HepG2 (cell line): Measurements from ENCODE around the gene GNA12. TPM values are rescaled to one million over a fixed set of nuclear protein-coding genes. Genes with fewer than 3 reads are reported as not detected.

Experiments used
- ASH2L ChIP-seq: fragments of 300-600, 200-600 bp; sonication (generic); IDR thresholded peaks from 2 replicates; pipeline ENCODE4 v1.7.0; 2017; ENCODE audit warnings: low read depth, mild to moderate bottlenecking, moderate library complexity, mixed read lengths, low read length; ENCODE audit not compliant: insufficient read length
- ATAD3A ChIP-seq: sonication (generic); formaldehyde crosslinking; IDR thresholded peaks from 2 replicates; pipeline ENCODE4 v1.4.0; 2020; ENCODE audit warnings: missing genetic modification reagents
- ETV6 ChIP-seq: sonication (generic); formaldehyde crosslinking; conservative IDR thresholded peaks from 2 replicates; pipeline ENCODE4 v1.4.0; 2020; ENCODE audit warnings: missing genetic modification reagents
- FOXC1 ChIP-seq: sonication (generic); formaldehyde crosslinking; IDR thresholded peaks from 2 replicates; pipeline ENCODE4 v1.8.0; 2022; ENCODE audit warnings: mild to moderate bottlenecking, missing genetic modification reagents, borderline replicate concordance
- GATAD1 ChIP-seq: IDR thresholded peaks from 2 replicates; pipeline ENCODE4 v1.6.1; 2016; ENCODE audit warnings: missing genetic modification reagents, missing compliant biosample characterization
- GLI4 ChIP-seq: sonication (generic); formaldehyde crosslinking; IDR thresholded peaks from 2 replicates; pipeline ENCODE4 v1.5.1; 2020; ENCODE audit warnings: missing genetic modification reagents, mild to moderate bottlenecking, moderate library complexity, borderline replicate concordance
- HOXD1 ChIP-seq: sonication (generic); formaldehyde crosslinking; IDR thresholded peaks from 2 replicates; pipeline ENCODE4 v1.5.0; 2020; ENCODE audit warnings: missing genetic modification reagents
- IKZF4 ChIP-seq: sonication (generic); formaldehyde crosslinking; IDR thresholded peaks from 2 replicates; pipeline ENCODE4 v1.5.1; 2020; ENCODE audit warnings: borderline replicate concordance, mild to moderate bottlenecking, low read depth, missing genetic modification reagents; ENCODE audit errors: not compliant biosample characterization
- MAZ ChIP-seq, 2 experiments: sonication (generic) in 1 of 2; formaldehyde crosslinking in 1 of 2; IDR thresholded peaks; 2 replicates each; pipeline versions ENCODE4 v1.5.0 to v1.6.1; 2012 to 2020; ENCODE audit warnings: low read depth in 2 of 2, mild to moderate bottlenecking in 2 of 2, borderline replicate concordance in 1 of 2, improper control_type of control experiment in 1 of 2, low read length in 1 of 2, missing genetic modification reagents in 1 of 2, moderate library complexity in 1 of 2
- NKX3-1 ChIP-seq: sonication (generic); formaldehyde crosslinking; IDR thresholded peaks from 2 replicates; pipeline ENCODE4 v1.5.0; 2020; ENCODE audit warnings: missing genetic modification reagents
- PRDM15 ChIP-seq: sonication (generic); formaldehyde crosslinking; IDR thresholded peaks from 2 replicates; pipeline ENCODE4 v1.4.0; 2020; ENCODE audit warnings: missing genetic modification reagents
- TOPORS ChIP-seq: sonication (generic); formaldehyde crosslinking; IDR thresholded peaks from 2 replicates; pipeline ENCODE4 v1.8.0; 2023; ENCODE audit warnings: mild to moderate bottlenecking, missing genetic modification reagents
- ZEB1 ChIP-seq: IDR thresholded peaks from 2 replicates; pipeline ENCODE4 v1.6.1; 2012; ENCODE audit warnings: mild to moderate bottlenecking, low read depth, inconsistent platforms; ENCODE audit not compliant: insufficient replicate concordance
- ZFP36L2 ChIP-seq: sonication (generic); formaldehyde crosslinking; IDR thresholded peaks from 2 replicates; pipeline ENCODE4 v1.4.0; 2020; ENCODE audit warnings: missing genetic modification reagents
- ZNF12 ChIP-seq: sonication (generic); formaldehyde crosslinking; IDR thresholded peaks from 2 replicates; pipeline ENCODE4 v1.5.0; 2020; ENCODE audit warnings: missing genetic modification reagents
- ZNF136 ChIP-seq: sonication (generic); formaldehyde crosslinking; IDR thresholded peaks from 2 replicates; pipeline ENCODE4 v1.8.1; 2022; ENCODE audit warnings: low read depth, mild to moderate bottlenecking, moderate library complexity, missing genetic modification reagents
- ZNF431 ChIP-seq: sonication (generic); formaldehyde crosslinking; IDR thresholded peaks from 2 replicates; pipeline ENCODE4 v1.9.0; 2022; ENCODE audit warnings: missing genetic modification reagents, low read depth, mild to moderate bottlenecking, borderline replicate concordance
- polyA plus RNA-seq, 8 experiments: library from polyadenylated mRNA; depleted of rRNA in 3 of 8; stranded (reverse) in 7 of 8; unstranded in 1 of 8; fragments of >200 nt; fragmentation: Illumina TruSeq in 4 of 8; extraction: Trizol in 4 of 8; gene quantifications; 2 replicates each; pipeline versions ENCODE4 v1.2.1 to v1.2.3, GENCODE V29; 2011 to 2016; ENCODE audit warnings: low read depth in 4 of 8, missing spikeins in 1 of 8, mixed read lengths in 1 of 8; ENCODE audit not compliant: insufficient read depth in 1 of 8
- total RNA-seq, 5 experiments: library from RNA; depleted of rRNA; stranded (reverse); fragments of >200 nt; fragmentation: Illumina TruSeq; extraction: Trizol; gene quantifications; 2 replicates each; pipeline ENCODE4 v1.2.3, GENCODE V29; 2016; ENCODE audit warnings: low read depth in 1 of 5

GNA12 gene
- total and polyA plus RNA-seq, 2 of the 13 experiments (the other 11 are each of a cell fraction or from before 2014, with no cell fraction given), result 16.2 to 50.9 TPM

GRCh38 chr7:2844153-2845033 lies at the start of gene GNA12 (continued):
- TF ChIP-seq MAZ (IDR thresholded peaks at IDR 0.05; ENCODE audit: borderline replicate concordance, low read depth, low read length) (no peak), MAZ (CRISPR knock-in tag; IDR thresholded peaks at IDR 0.05; ENCODE audit: low read depth) (peak; percentile 63; the same call in 1 of the 2 replicates), ZNF12 (no peak), ATAD3A (CRISPR knock-in tag) (no peak), ETV6 (CRISPR knock-in tag) (no peak), ZNF136 (CRISPR knock-in tag) (no peak), IKZF4 (CRISPR knock-in tag) (no peak), NKX3-1 (CRISPR knock-in tag) (no peak), PRDM15 (CRISPR knock-in tag) (no peak), TOPORS (CRISPR knock-in tag) (no peak), GLI4 (CRISPR knock-in tag) (no peak; the same call in 1 of the 2 replicates), ZEB1 (no peak), ASH2L (no peak), FOXC1 (CRISPR knock-in tag) (peak; percentile 51; the same call in 1 of the 2 replicates), ZFP36L2 (no peak), GATAD1 (CRISPR knock-in tag) (no peak), HOXD1 (CRISPR knock-in tag) (no peak), ZNF431 (CRISPR knock-in tag) (no peak)
